GM04503 (cell line): ENCODE results near the gene CCK.
"Not testable (repeated sequence)": the region's sequence is repeated elsewhere in the genome, so short reads cannot be mapped to it uniquely, and the experiment has no call there.

Experiments
- DNase-seq: peaks from one replicate; pipeline ENCODE4 v3.0.0-alpha.2; 2012; ENCODE audit warnings: low read depth

The CCK gene

GRCh38 chr3:42266085-42266484, at the start of gene CCK:
Gene CCK, minus strand, starts transcription at chr3:42266185. Its CDS starts 2,555 bp downstream, at chr3:42263630.
- DNase-seq: no peak

DNA sequence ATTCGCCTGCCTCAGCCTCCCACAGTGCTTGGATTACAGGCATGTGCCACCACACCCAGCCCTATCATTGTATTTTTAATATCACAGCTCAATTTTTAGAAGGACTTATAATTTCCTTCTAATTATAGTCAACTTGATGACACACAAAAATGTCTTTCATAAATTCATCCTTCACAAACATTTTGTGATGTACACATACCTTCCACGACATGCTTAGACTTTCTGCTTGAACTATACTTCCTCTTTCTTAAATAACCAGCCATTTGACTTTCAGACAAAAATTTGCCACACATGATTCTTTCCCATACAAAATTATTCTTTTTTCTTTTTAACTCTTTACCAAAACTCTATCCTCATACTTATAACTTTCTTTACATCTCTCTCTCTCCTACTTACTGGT, 48.4 kb upstream of the CCK start:
- no peak for DNase-seq

GRCh38 chr3:42308651-42309050, 42.7 kb upstream of the CCK start:
- no peak for DNase-seq

GRCh38 chr3:42306499-42306898, 40.5 kb upstream of the CCK start:
- no peak for DNase-seq

GRCh38 chr3:42302924-42303634, 37.1 kb upstream of the CCK start:
- DNase-seq: no peak

- DNase-seq: no peak
Observed at GRCh38 chr3:42301446-42302175, 35.6 kb upstream of the CCK start.

DNA sequence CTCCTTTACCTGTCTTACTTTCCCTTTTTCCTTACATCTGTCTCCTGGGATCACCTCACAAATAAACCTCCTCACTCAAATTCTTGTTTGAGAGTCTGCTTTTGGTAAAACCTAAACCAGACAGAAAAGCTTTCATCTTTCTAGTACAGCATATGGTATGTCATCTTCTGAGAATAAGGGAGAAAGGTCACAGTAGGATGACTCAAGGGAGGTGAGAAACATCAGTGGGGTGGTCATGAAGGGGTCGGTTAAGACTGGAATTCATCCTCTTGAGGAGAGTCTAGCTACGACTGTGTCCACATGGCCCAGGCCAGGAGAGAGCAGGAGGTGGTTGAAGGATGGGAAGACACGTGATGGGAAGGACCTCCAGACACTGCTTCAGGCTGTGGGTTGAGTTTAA, 34.8 kb upstream of the CCK start:
- DNase-seq: no peak

- no peak for DNase-seq
Observed at GRCh38 chr3:42300013-42300412, 34.0 kb upstream of the CCK start.

GRCh38 chr3:42298259-42298658, 32.3 kb upstream of the CCK start:
- no peak for DNase-seq

DNA sequence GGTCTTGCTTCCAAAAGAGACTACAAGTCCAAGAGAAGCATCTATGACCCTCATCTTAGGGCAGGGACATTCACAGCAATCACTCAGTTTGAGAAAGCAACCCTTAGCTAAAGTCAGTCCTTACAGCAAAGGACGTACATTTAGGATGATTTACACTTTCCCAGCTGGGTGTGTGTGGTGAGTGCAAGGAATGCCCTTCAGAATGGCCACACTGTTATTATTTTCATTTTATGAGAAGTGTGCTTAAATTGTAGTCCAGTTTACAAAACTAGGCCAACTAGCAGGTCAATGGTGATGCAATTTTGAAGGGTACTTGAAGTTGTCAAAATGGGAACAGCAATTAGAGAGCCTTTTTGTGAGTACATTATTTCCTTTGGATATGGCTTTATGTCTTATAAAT, 26.0 kb upstream of the CCK start:
- no peak for DNase-seq

GRCh38 chr3:42290966-42291714, 25.2 kb upstream of the CCK start:
- DNase-seq: no peak

DNA sequence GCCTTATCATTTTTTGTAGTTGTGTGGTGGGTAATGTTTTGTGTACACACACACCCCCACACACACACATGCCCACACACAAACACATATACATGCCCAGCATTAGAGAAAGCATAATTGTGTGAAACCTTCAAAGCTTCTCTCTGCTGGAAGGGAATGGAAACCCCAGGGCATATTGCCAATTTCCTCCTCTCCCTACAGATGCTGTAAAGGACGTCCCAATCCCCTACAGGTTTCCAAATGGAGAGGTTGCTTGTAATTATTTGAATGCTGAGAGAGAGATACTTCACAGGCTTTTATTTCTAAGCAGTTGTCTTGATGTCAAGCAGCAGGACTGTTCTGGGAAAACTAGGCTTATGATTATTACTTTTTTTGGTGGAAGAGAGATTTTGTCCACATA, 23.0 kb upstream of the CCK start:
- no peak for DNase-seq

GRCh38 chr3:42288385-42288784, 22.4 kb upstream of the CCK start:
- no peak for DNase-seq

GRCh38 chr3:42287423-42287822, 21.4 kb upstream of the CCK start:
- not testable (repeated sequence) for DNase-seq

- DNase-seq: no peak
Observed at GRCh38 chr3:42277676-42278075, 11.7 kb upstream of the CCK start.

GRCh38 chr3:42276141-42277132, 10.5 kb upstream of the CCK start:
- no peak for DNase-seq

DNA sequence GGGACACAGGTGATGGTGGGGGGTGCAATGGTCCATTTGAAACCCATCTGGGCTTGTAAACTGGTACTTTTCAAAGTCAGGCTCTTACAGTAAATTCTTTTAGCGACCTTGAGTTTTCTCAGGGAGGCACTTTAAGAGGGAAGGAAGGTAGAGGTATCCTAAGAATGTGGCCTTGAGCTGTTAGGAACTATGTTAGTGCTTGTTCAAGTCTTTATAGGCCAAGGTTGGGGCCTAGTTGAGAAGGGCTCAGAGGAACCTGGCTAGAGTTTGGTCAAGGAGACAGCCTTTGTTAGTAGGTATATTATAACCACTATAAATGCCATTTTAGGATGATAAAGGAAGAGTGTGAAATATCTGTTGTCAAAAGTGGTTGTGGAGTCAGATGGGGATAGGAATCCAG, 9.2 kb upstream of the CCK start:
- DNase-seq: no peak

DNA sequence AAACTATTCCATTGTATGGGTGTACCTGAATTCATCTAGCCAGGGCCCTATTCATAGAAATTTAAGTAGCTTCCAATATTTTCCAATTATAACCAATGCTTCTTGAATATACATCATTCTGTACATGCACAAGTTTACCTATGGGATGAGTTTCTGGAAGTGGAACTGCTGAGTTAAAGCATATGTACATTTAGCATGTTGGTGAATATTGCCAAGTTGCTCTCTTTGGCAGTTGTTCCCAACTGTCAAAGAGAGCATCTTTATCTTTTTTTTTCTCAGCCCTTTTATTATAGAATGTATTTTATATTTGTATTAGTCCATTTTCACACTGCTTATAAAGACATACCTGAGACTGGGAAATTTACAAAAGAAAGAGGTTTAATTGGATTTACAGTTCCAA, 8.3 kb upstream of the CCK start:
- DNase-seq: no peak

DNA sequence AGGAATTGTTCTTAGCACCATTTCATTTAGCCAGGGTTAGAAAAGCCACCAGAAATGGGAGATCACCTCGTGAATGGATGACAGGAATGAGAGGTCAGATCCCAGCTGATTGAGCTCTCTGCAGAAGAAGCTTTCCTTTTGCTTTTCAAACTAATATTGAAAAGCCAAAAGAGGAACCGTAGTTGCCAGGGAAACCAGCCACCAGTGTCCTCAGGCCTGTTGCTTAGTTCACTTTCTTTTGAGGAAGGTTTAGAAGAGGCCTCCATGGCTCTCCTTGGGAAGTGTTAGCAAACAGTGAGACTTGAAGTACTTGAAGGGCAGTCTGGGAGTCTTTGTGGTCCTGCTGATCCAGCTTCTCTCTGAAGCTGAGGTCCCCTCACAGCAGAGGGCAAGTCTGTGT, 7.4 kb upstream of the CCK start:
- DNase-seq: no peak

DNA sequence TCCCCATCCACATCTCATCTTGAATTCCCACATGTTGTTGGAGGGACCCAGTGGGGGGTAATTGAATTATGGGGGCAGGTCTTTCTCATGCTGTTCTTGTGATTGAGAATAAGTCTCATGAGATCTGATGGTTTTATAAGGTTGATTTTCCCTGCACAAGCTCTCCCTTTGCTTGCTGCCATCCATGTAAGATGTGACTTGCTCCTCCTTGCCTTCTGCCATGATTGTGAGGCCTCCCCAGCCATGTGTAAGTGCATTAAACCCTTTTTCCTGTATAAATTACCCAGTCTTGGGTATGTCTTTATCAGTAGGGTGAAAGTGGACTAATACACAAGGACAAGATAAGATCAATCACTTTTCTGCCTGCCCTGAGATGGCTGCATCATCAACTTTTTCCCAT, 5.8 kb upstream of the CCK start:
- no peak for DNase-seq

DNA sequence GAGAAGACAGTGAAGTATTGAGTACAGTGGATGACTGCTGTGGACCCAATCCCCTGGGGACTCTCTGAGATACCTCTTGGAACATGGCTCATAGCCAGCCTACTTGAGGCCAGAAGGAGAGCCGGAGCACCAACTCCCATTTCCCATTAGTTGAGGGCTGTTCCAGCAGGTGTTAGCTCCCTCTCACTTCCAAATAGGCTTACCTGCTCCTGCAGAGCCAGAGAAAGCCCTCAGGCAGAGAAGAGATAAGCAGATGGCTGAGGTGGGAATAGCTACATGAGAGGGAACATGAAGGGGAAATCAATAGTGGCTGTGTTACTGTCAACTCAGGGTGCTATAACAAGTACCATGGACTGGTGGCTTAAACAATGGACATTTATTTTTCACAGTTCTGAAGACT, 4.6 kb upstream of the CCK start:
- no peak for DNase-seq

- no peak for DNase-seq
Observed at GRCh38 chr3:42269647-42270046, 3.7 kb upstream of the CCK start.
